HFFc6 (cell line): ENCODE measurements around the gene ABCC5. TPM values are rescaled to one million over a fixed set of nuclear protein-coding genes. Genes with fewer than 3 reads are reported as not detected.
A peak's percentile ranks its signal among the peaks of the same experiment; 100 is the strongest.

Experiments used
- DNase-seq: peaks from one replicate; pipeline ENCODE4 v3.0.0-alpha.2; 2018
- H3K27ac Mint-ChIP-seq: 2 replicates; pipeline ENCODE4 v1.8.0; 2020; ENCODE audit warnings: mild to moderate bottlenecking, mixed read lengths
- H3K27me3 Mint-ChIP-seq: 2 replicates; pipeline ENCODE4 v1.8.0; 2021; ENCODE audit warnings: mild to moderate bottlenecking, moderate library complexity, mixed read lengths; ENCODE audit not compliant: insufficient read depth
- H3K36me3 Mint-ChIP-seq: 2 replicates; pipeline ENCODE4 v1.8.0; 2021; ENCODE audit warnings: low read depth, mixed read lengths
- H3K4me1 Mint-ChIP-seq: 2 replicates; pipeline ENCODE4 v1.8.0; 2020; ENCODE audit warnings: low read depth, mixed read lengths
- H3K4me3 Mint-ChIP-seq: 2 replicates; pipeline ENCODE4 v1.8.0; 2020; ENCODE audit warnings: mild to moderate bottlenecking, moderate library complexity, mixed read lengths
- H3K9me3 Mint-ChIP-seq: 2 replicates; pipeline ENCODE4 v1.8.0; 2020; ENCODE audit warnings: mild to moderate bottlenecking, mixed read lengths
- CTCF ChIP-seq: fragments of 200-600 bp; sonication (generic); IDR thresholded peaks from 2 replicates; pipeline ENCODE4 v1.5.0; 2021; ENCODE audit warnings: antibody characterized with exemption, mild to moderate bottlenecking
- total RNA-seq, 6 experiments: library from RNA; stranded (reverse); fragmentation: NEBNext Ultra II Directional; extraction: Animal tissue kit (Norgen Biotek cat#: 25700); gene quantifications; 2 replicates in 1 of 6; 3 replicates in 5 of 6; pipeline ENCODE4 v1.2.3, GENCODE V29; 2021

Gene ABCC5
- total RNA-seq, 6 experiments from 2014 or later, result 16.6 to 19.6 (median 17.4) TPM

- peaks cover 2% of the 10 kb centered on the region for H3K4me1 Mint-ChIP-seq
- H3K27ac Mint-ChIP-seq, result no peak within 1 kb of the TSS
- H3K4me3 Mint-ChIP-seq, result no peak within 1 kb of the TSS
- H3K27me3 Mint-ChIP-seq, result peaks cover 24% of the 10 kb centered on the region
- H3K36me3 Mint-ChIP-seq, result no peaks in the 10 kb centered on the region
- H3K9me3 Mint-ChIP-seq, result no peaks in the 10 kb centered on the region
- no peak for DNase-seq
- TF ChIP-seq CTCF, result no peak
Observed at GRCh38 chr3:184052767-184053166, 35.1 kb upstream of the ABCC5 start, which contains the start of gene HTR3C. Gene HTR3C, plus strand, starts transcription at chr3:184053047. Its CDS starts 34 bp downstream, at chr3:184053081.

- no peak for TF ChIP-seq CTCF
- H3K36me3 Mint-ChIP-seq, result no peaks in the 10 kb centered on the region
- no peaks in the 10 kb centered on the region for H3K9me3 Mint-ChIP-seq
- H3K4me1 Mint-ChIP-seq, result no peaks in the 10 kb centered on the region
- H3K27me3 Mint-ChIP-seq, result peaks cover 27% of the 10 kb centered on the region
- DNase-seq, result no peak
- no peak overlapping the region for H3K4me3 Mint-ChIP-seq
- no peak overlapping the region for H3K27ac Mint-ChIP-seq
Observed at GRCh38 chr3:184050217-184050847, 32.6 kb upstream of the ABCC5 start.

- Mint-ChIP-seq H3K4me1 (no peaks in the 10 kb centered on the region), H3K9me3 (no peaks in the 10 kb centered on the region), H3K4me3 (no peak overlapping the region), H3K27me3 (peaks cover 21% of the 10 kb centered on the region), H3K36me3 (no peaks in the 10 kb centered on the region), H3K27ac (no peak overlapping the region)
- no peak for TF ChIP-seq CTCF
- no peak for DNase-seq
Observed at GRCh38 chr3:184045995-184046394, 28.3 kb upstream of the ABCC5 start.

GRCh38 chr3:184042617-184043016 lies 24.9 kb upstream of the ABCC5 start:
- Mint-ChIP-seq H3K4me1 (no peaks in the 10 kb centered on the region; the same call in 1 of the 2 replicates), H3K4me3 (no peak overlapping the region), H3K27me3 (peaks cover 17% of the 10 kb centered on the region), H3K36me3 (no peaks in the 10 kb centered on the region), H3K27ac (no peak overlapping the region), H3K9me3 (no peaks in the 10 kb centered on the region)
- no peak for TF ChIP-seq CTCF
- DNase-seq, result no peak

GRCh38 chr3:184040010-184040409 lies 22.3 kb upstream of the ABCC5 start:
- DNase-seq, result peak; percentile 72

More at GRCh38 chr3:184040010-184040409, 22.3 kb upstream of the ABCC5 start:
- no peak overlapping the region for H3K4me3 Mint-ChIP-seq
- H3K27me3 Mint-ChIP-seq, result peaks cover 27% of the 10 kb centered on the region
- no peaks in the 10 kb centered on the region; the same call in 1 of the 2 replicates for H3K4me1 Mint-ChIP-seq
- H3K9me3 Mint-ChIP-seq, result no peaks in the 10 kb centered on the region
- peak; percentile 78 for TF ChIP-seq CTCF
- H3K27ac Mint-ChIP-seq, result no peak overlapping the region
- H3K36me3 Mint-ChIP-seq, result no peaks in the 10 kb centered on the region
